Mammary epithelial cell (primary cell): ENCODE data around the gene ZDHHC24.

ENCODE experiments used
- CTCF ChIP-seq, 2 donors: IDR thresholded peaks in 1 of 2; conservative IDR thresholded peaks in 1 of 2; 2 replicates each; pipeline ENCODE4 v1.5.1; 2011 to 2012; ENCODE audit warnings: inconsistent platforms in 2 of 2, low read length in 2 of 2, mild to moderate bottlenecking in 2 of 2, control low read depth in 1 of 2, low read depth in 1 of 2; ENCODE audit not compliant: insufficient read depth in 1 of 2; ENCODE audit errors: extremely low read depth in 1 of 2
- EZH2 ChIP-seq: IDR thresholded peaks from 2 replicates; pipeline ENCODE4 v1.6.1; 2012; ENCODE audit warnings: low read length, inconsistent platforms, borderline replicate concordance

DNA sequence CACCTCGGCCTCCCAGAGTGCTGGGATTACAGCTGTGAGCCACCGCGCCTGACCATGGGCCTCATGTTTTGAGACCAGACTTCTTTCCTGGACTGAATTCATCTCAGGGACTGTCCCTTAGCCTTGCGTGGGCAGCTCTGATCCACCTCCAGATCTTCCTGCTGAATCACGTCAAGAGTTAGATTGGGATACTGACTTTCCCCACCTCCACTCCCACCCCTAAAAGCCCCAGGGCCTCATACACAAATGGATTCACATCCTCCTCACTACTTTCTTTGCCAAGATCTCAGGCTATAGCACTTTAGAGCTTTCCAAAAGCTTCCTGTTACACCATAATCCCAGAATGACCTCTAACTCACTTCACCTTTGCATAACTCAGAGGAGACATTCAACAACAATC, 35.0 kb upstream of the ZDHHC24 start:
- TF ChIP-seq CTCF (conservative IDR thresholded peaks at IDR 0.05 in 1 of 2, IDR thresholded peaks at IDR 0.05 in 1 of 2; ENCODE audit: extremely low read depth in 1 of 2, insufficient read depth in 1 of 2, low read depth in 1 of 2, low read length in 2 of 2), result no peak
- TF ChIP-seq EZH2, result no peak
